GM19025 (cell line): ENCODE measurements around the gene LBP.
"Not testable (repeated sequence)": the region's sequence is repeated elsewhere in the genome, so short reads cannot be mapped to it uniquely, and the experiment has no call there.

Experiments used
- ATAC-seq: cut with Tn5 transposase; IDR thresholded peaks from one replicate; pipeline ENCODE4 v1.9.1; 2021; ENCODE audit warnings: mild to moderate bottlenecking, low read depth, moderate library complexity; ENCODE audit not compliant: unreplicated experiment

The LBP gene

DNA sequence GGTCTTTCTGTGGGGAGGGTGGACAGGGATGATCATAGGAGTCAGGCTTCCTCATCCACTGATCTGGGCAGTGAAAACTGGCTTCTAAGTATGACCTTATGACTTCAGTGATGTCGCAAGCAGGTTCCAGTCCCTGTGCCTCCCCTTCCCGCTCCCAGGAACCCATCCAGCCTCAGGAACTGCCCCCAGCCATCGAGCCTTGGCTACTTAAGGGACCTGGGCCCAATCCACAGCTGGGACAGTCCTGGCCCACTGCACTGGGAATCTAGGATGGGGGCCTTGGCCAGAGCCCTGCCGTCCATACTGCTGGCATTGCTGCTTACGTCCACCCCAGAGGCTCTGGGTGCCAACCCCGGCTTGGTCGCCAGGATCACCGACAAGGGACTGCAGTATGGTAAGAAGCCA, at the start of gene LBP:
LBP (plus strand) TSS at position 236 of the 405 bp plus-strand sequence; CDS start at position 271, 35 bp downstream.
- ATAC-seq = no peak

GRCh38 chr20:38297916-38298674, 48.2 kb upstream of the LBP start:
- no peak for ATAC-seq

DNA sequence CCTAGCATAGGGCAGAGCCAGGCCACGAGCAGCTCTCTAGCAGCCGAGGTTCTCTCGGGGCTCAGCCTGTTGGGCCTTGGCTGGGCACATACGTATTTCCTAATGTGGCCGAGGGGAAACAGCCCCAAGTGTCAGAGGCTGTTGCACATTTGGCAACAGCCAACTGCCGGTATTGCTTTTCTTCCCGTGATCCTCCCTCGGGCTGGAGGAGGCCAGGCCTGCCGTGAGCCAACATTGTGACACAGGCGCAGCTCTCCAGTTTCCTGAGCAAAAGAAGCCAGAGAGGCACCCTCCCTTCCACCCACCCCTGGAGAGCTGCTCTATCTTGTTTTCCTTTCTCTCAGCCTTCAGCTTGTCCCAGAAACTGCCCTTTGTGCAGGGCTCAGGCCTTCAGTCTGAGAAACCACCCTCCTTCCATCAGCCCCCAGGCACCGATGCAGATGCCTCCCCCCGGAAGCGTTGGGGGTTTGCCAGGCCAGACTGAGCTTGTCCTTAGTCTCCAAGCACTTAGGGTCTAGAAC, 47.5 kb upstream of the LBP start:
- ATAC-seq = no peak

DNA sequence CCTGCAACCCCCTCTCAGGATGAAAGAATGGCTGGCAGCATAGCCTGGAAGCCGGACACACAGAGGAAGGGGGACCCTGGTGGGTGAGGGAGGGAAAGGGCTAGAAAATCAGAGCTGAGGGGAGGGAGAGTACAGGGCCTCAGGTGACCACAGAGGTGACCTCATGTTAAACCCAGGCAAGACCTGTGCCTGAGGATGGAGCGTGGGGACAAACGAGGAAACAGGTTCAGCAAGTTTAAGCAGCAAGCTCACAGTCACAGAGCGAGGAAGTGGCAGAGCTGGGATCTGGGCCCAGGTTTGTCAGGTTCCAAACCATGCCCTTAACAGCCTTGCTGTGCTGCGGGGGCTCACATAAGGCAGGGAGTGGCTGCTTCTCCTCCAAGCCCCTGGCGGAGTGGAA, 46.3 kb upstream of the LBP start:
- ATAC-seq = no peak

DNA sequence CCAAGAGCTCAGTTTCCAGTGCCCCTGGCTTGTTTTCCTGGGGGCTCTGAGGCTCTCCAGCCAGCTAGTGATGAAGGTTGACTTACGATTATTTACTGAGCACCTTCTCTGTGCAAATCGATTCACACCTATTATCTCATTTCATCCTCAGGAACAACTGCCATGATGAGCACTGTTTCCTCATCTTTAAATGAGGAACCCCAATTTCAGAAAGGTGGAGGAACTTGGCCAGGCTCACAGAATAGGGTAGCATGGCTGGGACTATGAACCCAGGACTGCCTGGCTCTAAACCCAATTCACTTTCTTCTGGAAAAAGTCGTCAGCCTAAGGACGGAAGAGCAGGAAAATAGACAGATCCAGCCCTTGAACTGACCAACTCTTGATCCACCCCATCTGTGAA, 45.8 kb upstream of the LBP start:
- ATAC-seq = no peak

- ATAC-seq = no peak
Observed at GRCh38 chr20:38301309-38301708, 45.0 kb upstream of the LBP start.

DNA sequence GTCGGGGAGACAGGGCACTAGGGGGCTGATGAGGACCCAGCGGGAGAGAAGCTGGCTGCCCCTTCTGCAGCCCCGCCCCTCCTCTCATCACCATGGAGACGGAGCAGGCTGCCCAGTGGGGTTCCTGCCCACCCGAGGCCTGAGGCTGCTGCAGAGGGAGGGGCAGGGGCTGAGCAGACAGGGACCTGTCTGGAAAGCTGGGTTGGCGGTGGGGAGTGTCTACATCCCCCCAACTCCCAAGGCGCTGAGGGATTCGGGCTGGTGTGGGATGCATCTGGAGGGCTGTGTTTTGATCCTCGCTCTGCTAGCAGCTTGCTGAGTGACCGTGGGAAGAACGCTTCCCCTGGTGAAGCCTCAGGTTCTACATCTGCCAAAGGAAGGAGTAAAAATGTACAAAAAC, 43.5 kb upstream of the LBP start:
- no peak for ATAC-seq

GRCh38 chr20:38303908-38304379, 42.3 kb upstream of the LBP start, which contains the start of gene BPI:
TSS of gene BPI (plus strand) at chr20:38304156. CDS start at chr20:38304224, 68 bp downstream.
- no peak for ATAC-seq

- no peak for ATAC-seq
Observed at GRCh38 chr20:38304845-38305447, 41.3 kb upstream of the LBP start.

DNA sequence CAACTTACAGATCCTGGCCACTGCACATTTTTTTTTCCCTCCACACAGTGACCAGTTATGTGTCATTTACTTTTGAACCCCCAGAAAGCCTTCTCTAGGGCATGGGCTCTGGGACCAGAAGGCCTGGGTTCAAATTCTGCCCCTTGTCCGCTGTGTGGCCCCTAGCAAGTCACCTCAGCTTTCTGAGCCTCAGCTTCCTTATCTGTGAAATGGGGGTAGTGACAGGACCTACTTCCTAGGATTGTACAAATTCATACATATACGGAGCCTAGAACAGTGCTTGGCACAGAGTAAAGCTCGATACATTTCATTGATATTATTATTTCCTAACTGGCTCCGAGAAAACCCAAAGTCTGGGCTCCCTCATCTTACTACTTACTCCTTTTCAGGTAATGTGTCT, 40.7 kb upstream of the LBP start:
- no peak for ATAC-seq

- no peak for ATAC-seq
Observed at GRCh38 chr20:38306379-38306778, 39.9 kb upstream of the LBP start.

DNA sequence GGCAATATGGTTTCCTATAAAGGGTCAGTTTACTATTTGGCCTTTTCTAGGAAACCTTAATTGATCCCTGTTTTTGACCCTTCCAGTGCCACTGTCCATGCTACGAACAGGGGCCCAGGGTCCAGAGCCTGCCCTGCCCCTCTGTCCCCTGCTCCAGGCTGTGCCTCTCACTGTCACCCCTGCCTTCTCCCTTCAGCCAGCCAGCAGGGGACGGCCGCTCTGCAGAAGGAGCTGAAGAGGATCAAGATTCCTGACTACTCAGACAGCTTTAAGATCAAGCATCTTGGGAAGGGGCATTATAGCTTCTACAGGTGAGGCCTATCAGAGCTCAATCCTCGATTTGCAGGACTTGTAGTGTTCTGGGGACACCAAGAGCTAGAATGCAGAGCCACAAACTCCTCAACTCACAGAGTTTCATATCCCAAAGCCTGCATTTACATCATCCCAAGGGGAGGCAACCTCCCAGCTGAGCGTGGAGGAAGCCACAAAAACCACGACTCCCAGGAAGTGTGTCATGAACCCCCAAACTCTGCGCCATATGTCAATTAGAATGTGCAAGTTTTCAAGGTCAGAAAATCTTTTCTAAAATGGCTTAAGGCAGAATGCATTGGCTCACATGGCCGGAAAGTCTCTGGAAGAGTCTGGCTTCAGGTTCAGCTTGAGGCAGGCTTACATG, 38.8 kb upstream of the LBP start:
- no peak for ATAC-seq

- ATAC-seq = no peak
Observed at GRCh38 chr20:38308047-38308438, 38.2 kb upstream of the LBP start.

DNA sequence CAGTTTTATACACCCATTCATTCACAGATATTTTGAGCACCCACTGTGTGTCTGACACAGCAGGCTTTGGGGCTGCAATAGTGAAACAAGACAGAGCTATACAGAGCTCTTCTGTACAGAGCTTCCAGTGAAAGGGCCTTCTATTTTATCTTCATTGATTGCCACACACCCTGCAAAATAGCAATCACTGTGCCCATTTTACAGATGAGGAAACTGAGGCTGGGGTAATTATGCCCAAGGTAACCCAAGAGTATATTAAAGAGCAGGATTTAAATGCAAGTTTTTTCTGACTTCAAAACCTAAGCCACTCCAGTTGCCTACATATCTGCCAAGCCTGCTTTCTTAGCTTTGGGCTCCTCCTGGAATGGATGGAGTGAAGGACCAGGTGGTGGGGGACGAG, 37.8 kb upstream of the LBP start:
- no peak for ATAC-seq

- ATAC-seq = no peak
Observed at GRCh38 chr20:38311091-38311490, 35.2 kb upstream of the LBP start.

- no peak for ATAC-seq
Observed at GRCh38 chr20:38311491-38311890, 34.8 kb upstream of the LBP start.

- ATAC-seq = no peak
Observed at GRCh38 chr20:38313676-38314075, 32.6 kb upstream of the LBP start.

DNA sequence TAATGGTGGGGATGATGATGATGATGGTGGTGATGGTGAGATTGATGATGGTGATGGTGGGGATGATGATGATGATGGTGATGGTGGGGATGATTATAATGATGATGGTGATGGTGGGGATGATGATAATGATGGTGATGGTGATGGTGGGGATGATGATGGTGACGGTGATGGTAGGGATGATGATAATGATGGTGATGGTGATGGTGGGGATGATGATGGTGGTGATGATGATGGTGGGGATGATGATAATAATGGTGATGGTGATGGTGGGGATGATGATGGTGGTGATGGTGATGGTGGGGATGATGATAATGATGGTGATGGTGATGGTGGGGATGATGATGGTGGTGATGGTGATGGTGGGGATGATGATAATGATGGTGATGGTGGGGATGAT, 31.9 kb upstream of the LBP start:
- not testable (repeated sequence) for ATAC-seq

DNA sequence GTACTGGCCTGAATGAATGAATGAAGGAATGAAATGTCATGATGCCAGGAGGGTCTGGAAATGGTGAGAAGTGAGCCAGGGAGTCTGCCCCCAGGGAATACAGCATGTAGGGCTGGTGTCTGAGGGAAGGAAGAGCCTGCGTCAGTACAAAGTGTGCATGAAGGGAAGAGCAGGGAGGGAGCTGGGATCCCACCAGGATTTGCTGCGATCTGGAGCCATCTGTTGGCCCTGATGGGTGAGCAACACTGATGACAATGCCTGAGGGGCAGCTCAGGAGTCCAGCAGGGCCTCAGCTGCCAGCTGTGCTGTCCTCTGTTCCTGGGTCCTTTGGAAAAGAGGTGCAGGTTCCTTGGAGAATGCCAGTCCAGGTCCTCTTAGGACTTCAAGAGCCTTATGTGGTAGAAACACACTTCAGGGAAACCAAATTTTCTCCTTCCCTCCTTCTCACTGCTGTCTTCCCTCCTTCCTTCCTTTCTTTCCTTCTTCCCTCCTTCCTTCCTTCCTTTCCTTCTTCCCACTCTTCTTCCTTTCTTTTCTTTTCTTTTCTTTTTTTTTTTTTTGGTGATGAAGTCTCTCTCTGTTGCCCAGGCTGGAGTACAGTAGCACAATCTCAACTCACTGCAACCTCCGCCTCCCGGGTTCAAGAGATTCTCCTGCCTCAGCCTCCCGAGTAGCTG, 30.9 kb upstream of the LBP start:
- ATAC-seq = no peak

DNA sequence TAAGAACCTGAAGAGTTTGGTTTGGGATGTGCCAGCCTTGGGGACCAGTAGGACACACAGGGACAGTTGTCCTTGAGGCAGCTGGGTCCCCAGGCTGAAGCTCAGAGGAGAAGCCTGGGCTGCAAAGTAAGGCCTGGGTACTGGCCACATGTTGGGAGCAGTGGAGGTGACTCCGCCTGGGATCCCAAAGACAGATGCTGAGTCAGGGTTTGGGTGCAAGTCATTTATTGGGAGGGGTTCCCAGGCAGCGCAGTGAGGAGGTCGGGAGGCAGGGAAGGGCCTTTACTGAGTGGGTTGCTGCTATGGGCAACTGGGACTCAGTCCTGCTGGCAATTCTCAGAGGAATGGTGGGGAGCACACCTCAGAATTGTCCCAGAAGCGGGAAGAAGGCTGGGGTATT, 29.9 kb upstream of the LBP start:
- no peak for ATAC-seq

- ATAC-seq = no peak
Observed at GRCh38 chr20:38317422-38317821, 28.9 kb upstream of the LBP start.
